HG03565 (cell line): Measurements from ENCODE around the gene COMT.

Experiments
- ATAC-seq: cut with Tn5 transposase; IDR thresholded peaks from one replicate; pipeline ENCODE4 v1.9.1; 2021; ENCODE audit warnings: mild to moderate bottlenecking, moderate library complexity; ENCODE audit not compliant: unreplicated experiment

Gene COMT

DNA sequence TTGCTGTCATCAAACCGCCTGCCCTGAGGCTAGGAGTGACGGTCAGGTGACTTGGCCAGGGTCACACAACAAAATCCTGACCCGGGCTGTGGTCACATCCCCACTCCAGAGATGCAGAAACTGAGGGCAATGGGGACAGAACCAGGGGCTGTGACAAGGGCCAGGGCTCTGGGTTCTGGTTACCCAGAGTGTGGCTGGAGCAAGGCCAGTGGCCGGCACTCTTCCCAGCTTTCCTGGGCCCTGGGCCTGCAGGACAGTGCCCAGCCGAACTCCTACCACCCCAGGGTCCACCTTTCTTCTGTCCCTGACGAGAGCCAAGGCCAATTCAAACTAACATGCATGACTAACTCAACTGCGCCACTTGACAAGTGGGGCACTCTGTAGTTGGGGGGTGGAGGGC is 39.2 kb downstream of the COMT start:
- ATAC-seq = no peak

DNA sequence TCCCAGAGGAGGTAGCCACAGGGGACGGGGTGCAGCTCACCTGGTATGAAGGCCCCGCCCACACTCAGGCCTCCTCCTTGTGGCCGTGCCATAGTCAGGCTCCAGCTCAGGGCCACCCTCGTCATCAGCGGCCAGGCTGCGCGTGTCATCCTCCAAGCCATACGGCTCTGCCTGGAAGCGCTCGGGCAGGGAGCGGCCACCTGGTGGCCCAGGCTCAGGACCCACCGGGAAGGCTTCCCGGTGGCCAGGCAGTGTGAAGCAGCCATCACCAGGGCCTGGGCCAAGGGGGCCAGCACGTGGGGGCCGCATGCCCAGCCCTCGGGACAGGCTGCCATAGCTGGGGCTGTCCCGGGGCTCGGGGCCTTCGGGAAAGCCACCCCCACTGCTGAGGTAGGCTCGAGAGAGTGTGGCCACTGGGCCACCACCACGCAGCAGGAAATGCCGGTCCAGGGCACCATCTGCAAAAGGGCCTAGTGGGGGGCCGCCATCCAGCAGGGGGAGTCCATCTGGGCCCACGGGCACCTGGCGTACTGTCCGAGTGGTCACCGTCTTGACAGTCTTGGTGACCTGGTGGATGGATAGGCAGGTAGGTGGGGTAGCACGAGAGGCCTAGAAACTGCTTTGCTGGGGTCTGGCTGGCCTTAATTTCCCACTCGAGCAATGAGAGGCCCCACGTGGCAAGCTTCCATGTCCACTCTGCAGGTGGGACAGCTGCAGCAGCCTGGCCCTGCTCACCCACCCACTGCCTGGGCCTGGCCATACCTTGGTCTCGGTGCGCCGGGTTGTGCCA is 39.8 kb downstream of the COMT start:
- ATAC-seq = no peak

DNA sequence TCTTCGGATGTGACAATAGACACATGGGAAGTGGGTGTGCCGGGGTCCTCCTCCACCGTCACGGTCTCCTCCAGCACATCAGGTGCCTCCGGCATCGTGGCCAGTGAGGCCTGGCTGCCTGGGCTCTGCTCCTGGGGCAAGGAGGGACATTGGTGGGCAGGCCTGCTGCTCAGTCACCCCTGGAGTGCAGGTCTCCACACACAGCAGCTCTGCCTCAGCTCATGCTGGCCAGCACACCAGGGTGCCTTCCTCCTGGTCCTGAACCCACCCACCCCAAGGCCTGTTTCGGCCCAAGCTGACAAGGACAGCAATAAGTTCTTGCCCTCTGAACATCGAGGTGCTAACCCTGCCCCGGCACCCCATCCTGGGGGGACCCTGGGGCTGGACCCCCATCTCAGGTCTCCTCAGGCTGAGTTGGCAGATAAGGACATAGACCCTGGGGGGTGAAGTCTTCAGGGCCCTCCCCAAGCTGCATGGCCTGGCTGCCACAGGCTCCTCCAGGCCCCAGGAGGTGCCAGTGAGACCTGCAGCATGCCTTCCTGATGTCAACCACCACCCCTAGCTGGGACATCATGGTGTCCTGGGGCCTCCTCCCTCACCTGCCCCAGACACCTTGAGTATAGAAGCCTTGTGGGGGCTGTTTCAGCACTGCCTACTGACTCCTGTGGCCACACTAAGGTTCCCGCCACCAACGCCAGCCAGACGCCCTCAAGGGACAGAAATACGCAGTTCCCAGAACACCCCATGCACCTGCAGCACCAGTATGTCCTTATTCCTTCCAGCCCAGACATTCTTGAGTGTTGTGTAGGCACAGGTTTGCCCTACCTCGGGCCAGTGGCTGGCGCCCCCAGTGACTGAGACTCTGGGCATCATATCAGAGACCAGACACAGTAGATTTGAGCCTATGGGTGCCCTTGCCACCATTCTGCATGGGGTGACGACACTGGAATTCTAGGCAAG is 40.7 kb downstream of the COMT start:
- no peak for ATAC-seq

DNA sequence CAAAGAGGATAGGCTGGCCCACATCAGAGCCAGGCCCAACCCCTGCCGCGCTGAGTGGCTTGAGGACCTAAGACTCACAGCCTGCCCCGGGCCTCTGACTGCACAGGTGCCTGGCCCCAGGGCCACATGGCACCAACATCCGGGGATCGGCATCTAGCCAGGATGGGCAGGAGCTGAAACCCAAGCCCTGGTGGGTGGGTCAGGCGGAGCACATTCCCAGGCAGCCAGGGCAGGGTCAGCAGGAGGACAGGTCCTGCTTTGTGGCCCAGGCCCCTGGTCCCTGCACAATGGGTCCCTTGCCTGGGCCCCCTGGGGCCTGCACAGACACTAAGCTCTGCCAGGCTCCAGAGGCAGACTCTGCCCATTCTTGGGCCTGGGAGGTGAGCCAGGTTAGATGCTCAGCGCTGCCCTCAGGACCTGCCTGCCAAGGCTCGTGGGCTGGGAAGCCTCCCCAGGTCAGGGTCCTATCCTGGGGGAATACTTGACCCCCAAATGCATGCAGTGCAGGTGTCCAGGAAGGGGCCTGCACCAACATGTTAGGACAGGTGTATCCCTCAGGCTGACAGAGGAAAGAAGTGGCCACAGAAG is 41.5 kb downstream of the COMT start:
- no peak for ATAC-seq

- ATAC-seq = no peak
These were observed 42.2 kb downstream of the COMT start for GRCh38 chr22:19983741-19984140.

- no peak for ATAC-seq
These were observed 42.7 kb downstream of the COMT start for GRCh38 chr22:19984201-19984753.

DNA sequence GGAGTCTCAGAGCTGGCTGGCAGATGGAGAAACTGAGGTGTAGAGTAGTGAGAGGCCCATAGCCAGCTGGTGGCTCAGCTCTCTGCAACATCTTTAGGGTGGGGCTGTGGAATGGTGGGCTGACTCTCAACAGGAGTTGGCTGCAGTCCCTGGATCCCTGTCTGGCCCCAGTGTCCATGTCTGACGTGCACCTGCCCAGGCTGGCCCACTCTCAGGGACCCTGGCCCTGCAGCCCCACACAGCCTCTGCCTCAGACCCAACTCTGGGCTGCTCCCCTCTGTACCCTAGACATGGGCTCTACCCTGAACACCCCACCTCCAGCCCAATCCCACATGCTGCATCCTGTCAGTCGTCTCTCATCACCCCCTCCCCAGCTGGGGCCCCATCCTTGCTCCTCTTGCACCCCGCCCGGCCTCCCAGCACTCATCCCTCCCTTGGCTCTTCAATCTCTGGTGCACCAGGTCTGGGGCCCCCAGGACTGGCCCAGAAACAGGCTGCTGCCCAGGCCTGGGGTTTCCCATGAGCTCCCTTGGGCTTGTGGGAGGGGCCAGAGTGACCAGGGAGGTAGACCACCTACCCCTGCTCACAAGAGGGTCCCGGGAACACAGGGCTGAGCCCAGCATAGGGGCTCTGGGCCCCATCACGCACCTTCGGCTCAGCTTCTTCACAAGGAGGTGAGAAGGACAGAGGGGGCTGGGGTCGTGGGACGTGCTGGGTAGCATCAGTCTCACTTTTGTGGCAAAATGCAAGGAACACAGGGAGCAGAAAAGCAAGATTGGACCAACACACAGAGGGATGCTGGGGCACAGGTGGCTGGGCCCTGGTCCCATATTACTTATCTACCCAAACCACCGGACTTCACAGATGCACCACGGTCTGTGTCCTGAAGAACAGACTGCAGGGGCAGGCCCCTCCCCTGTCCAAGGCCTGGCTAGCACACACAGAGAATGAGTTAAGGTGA is 43.6 kb downstream of the COMT start:
- no peak for ATAC-seq

DNA sequence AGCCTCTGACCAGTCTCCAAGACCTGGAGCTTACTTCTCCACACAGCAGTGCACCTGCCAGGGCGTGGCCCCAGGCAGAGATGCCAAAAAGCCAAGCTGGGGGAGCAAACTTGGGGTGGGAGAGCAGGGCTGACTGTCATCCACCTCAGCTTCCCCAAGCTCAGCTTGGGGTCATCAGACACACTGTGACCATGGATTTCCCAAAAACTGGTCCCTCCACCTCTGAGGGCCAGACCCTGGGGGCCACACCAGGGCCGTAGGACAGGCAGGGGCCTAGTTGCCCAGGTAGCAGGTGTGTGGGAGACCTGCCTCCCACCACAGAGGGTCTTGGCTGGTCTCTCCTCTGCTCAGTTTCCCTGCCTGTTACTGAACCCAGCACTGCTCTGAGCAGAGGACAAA is 44.4 kb downstream of the COMT start:
- no peak for ATAC-seq

GRCh38 chr22:19986410-19987341 is 45.1 kb downstream of the COMT start:
- ATAC-seq = peak; percentile 44

DNA sequence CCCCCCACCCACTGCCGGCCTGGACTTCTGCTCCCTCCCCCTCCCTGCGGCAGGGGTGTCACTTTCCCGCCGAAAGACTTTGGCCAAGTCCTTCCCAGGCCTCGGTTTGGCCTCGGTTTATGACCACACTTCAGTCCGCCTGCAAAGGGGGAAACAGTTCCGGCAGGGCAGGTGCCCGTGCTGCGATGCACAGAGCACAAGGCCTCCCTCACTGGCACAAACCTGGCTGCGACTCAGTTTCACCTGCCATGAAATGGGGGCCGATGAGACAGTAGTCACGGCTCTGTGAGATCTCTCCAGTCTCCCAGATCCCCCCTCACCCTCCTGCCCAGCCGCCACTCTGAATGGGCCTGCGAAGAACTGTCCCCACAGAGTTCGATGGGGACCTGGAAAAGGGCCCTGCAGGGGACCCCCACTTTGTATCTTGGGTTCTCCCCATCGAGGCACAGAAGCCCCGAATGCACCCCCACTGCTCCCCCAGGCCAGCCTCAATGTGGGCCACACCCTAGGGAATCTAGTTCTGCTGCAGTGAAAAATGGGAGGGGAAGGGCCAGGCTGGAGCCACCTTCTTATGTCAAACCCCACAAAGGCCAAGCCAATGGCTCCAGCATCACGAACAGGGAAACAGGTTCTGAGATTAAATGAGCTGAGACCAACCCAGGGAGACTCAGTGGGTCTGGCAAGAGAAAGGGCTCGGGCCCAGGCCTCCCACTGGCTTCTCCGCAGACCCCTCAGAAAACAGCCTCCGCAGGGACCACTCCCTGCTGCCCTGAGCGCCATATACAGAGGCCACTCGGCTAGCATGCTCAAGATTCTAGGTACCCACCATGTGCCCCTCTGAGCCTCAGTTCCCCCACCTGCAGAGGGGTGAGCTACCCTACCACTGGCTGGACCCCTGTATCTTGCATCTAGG is 46.1 kb downstream of the COMT start:
- no peak for ATAC-seq

GRCh38 chr22:19988331-19988808 is 46.8 kb downstream of the COMT start:
- no peak for ATAC-seq

GRCh38 chr22:19988965-19989724 is 47.6 kb downstream of the COMT start:
- no peak for ATAC-seq

- no peak for ATAC-seq
These were observed 48.1 kb downstream of the COMT start for GRCh38 chr22:19989725-19990067.

GRCh38 chr22:19990188-19990587 is 48.6 kb downstream of the COMT start:
- ATAC-seq = no peak

DNA sequence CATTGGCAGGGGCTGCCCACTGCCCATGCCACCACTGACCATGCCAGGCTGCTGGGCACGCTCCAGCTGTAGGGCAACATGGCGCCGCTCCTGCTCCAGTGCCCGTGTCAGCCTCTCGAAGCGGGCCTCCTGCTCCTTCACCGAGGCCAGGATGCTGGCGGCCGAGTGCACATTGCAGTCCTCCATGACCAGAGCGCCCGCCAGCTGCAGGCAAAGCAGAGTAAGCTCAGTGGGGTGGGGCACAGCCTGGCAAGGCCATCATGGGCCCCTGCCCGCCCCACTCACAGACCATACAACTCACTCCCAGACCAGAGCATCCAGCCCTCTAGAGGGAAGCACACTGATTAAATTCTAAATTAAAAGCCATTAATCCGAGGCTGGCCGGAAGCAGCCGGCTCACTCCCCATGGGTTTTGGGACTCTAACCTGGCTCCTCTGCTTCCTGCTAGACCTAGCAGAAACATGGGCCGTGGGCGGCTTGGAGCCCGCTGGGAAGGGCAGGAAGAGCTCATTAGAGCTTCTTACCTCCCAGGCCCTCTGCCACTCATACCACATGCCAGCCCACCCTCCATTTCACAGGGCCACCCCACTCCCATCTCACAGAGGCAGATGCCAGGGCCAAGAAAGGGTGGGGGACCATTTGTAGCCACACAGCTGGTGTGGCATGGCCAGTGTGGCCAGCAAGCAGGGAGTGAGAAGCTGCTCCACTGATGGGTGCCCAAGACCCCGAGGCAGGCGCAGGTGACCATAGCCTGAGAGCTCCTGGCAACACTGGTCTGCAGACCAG is 49.2 kb downstream of the COMT start:
- ATAC-seq = no peak

DNA sequence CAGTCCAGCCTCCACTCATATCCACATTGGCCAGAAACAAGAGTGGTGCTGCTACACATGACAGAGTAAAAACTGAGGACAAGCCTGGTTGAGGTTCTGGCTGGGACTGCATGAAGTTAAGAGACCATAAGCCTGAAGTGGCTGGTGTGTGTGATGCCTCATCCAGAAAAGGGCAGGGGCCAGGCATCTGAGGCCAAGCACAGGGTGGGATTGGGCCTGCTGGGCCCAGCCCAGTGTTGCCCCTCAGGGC is 49.7 kb downstream of the COMT start:
- ATAC-seq = no peak
